ENCODE results near the gene CSF3.

DNA sequence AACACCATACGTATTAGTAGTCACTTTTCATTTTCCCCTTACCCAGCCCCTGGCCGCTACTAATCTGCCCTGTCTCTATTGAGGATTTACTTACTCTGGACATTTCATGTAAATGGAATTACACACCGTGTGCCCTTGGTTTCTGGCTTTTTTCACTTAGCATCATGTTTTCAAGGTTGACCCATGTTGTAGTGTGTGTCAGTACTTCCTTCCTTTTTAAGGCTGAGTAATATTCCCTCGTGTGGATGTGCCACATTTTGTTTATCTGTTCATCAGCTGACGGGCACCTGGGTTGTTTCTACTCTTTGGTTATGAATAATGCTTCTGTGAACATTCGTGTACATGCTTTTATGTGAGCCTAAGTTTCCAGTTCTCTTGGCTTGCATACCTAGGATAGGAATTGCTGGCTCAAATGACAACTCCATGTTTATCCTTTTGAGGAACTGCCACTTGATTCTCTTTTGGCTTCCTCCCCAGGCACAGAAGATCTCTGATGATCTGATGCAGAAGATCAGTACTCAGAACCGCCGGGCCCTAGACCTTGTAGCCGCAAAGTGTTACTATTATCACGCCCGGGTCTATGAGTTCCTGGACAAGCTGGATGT lies 26.9 kb upstream of the CSF3 start:
- TF ChIP-seq RAD21 (IDR thresholded peaks at IDR 0.05; ENCODE audit: low read depth) (no peak), CEBPB (IDR thresholded peaks at IDR 0.05) (no peak), EGR1 (IDR thresholded peaks at IDR 0.05) (no peak), YY1 (IDR thresholded peaks at IDR 0.05; ENCODE audit: low read depth) (no peak), EP300 (IDR thresholded peaks at IDR 0.05; ENCODE audit: borderline replicate concordance) (no peak), FOXM1 (IDR thresholded peaks at IDR 0.05; ENCODE audit: borderline replicate concordance, low read depth) (no peak), TCF12 (IDR thresholded peaks at IDR 0.05; ENCODE audit: low read depth) (no peak), TAF1 (IDR thresholded peaks at IDR 0.05; ENCODE audit: low read depth) (no peak), TEAD4 (IDR thresholded peaks at IDR 0.05) (no peak), CREB1 (IDR thresholded peaks at IDR 0.05; ENCODE audit: low read depth) (no peak), NFIC (IDR thresholded peaks at IDR 0.05) (no peak)
- TF ChIP-seq, protein P1, sequence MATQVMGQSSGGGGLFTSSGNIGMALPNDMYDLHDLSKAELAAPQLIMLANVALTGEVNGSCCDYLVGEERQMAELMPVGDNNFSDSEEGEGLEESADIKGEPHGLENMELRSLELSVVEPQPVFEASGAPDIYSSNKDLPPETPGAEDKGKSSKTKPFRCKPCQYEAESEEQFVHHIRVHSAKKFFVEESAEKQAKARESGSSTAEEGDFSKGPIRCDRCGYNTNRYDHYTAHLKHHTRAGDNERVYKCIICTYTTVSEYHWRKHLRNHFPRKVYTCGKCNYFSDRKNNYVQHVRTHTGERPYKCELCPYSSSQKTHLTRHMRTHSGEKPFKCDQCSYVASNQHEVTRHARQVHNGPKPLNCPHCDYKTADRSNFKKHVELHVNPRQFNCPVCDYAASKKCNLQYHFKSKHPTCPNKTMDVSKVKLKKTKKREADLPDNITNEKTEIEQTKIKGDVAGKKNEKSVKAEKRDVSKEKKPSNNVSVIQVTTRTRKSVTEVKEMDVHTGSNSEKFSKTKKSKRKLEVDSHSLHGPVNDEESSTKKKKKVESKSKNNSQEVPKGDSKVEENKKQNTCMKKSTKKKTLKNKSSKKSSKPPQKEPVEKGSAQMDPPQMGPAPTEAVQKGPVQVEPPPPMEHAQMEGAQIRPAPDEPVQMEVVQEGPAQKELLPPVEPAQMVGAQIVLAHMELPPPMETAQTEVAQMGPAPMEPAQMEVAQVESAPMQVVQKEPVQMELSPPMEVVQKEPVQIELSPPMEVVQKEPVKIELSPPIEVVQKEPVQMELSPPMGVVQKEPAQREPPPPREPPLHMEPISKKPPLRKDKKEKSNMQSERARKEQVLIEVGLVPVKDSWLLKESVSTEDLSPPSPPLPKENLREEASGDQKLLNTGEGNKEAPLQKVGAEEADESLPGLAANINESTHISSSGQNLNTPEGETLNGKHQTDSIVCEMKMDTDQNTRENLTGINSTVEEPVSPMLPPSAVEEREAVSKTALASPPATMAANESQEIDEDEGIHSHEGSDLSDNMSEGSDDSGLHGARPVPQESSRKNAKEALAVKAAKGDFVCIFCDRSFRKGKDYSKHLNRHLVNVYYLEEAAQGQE (IDR thresholded peaks at IDR 0.05; ENCODE audit: low read depth), result no peak
- TF ChIP-seq, protein P2, sequence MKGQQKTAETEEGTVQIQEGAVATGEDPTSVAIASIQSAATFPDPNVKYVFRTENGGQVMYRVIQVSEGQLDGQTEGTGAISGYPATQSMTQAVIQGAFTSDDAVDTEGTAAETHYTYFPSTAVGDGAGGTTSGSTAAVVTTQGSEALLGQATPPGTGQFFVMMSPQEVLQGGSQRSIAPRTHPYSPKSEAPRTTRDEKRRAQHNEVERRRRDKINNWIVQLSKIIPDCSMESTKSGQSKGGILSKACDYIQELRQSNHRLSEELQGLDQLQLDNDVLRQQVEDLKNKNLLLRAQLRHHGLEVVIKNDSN (IDR thresholded peaks at IDR 0.05), result no peak
- TF ChIP-seq, protein P3, sequence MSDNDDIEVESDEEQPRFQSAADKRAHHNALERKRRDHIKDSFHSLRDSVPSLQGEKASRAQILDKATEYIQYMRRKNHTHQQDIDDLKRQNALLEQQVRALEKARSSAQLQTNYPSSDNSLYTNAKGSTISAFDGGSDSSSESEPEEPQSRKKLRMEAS (IDR thresholded peaks at IDR 0.05), result no peak

Data from Ishikawa (cell line).